CD4-positive, alpha-beta T cell treated with Interferon alpha-2 for 1 hour (primary cell): ENCODE measurements around the gene SLPI.

ENCODE experiments used
- DNase-seq, 2 donors: peaks; one replicate each; pipeline ENCODE4 v3.0.0-alpha.2; 2020 to 2022

SLPI gene

GRCh38 chr20:45211569-45212474 is 42.5 kb downstream of the SLPI start:
- no peak for DNase-seq

- no peak for DNase-seq
Observed at GRCh38 chr20:45209924-45210323, 44.4 kb downstream of the SLPI start.

- no peak for DNase-seq
Observed at GRCh38 chr20:45206725-45207124, 47.6 kb downstream of the SLPI start, which contains the start of gene SEMG1. SEMG1 (plus strand) TSS chr20:45207033; CDS start chr20:45207054, 21 bp downstream.
